ENCODE data around the gene UBR7. TPM values are rescaled to one million over a fixed set of nuclear protein-coding genes. Genes with fewer than 3 reads are reported as not detected.

The UBR7 gene
- 22.5 and 39.1 TPM in 2 replicates for total RNA-seq

DNA sequence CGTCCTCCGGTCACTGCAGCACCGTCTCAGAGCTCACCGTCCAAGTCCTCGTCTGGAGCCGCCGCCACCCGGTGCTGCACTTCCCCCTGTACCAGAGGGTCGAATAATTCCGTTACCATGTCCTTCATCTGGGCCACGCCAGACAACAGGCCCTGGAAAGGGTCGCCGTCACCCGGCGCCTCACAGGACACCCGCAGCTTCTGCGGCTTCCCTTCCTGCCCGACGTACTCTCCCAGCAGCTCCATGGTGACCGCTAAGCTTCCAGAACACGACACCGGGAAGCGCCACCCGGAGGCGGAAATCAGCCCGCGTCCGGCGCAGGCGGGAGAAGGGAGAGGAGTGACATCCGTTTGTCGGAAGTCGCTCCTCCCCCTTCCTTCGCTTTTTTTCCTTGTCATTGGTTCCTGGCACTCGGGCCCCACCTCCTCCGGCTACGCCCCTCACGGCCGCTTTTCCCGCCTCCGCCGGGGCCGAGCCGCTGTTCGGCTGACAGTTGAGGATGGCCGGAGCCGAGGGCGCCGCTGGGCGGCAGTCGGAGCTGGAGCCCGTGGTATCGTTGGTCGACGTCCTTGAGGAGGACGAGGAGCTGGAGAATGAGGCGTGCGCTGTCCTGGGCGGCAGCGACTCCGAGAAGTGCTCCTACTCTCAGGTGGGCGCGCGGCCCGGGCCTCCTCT lies at the start of gene UBR7, which contains the start of gene GON7:
Gene UBR7 (plus strand): TSS at position 464 of the 675 bp plus-strand sequence. CDS start 36 bp downstream, at position 500.
Gene GON7 (minus strand): TSS at position 273 of the 675 bp plus-strand sequence. CDS start 28 bp downstream, at position 245.

DNA sequence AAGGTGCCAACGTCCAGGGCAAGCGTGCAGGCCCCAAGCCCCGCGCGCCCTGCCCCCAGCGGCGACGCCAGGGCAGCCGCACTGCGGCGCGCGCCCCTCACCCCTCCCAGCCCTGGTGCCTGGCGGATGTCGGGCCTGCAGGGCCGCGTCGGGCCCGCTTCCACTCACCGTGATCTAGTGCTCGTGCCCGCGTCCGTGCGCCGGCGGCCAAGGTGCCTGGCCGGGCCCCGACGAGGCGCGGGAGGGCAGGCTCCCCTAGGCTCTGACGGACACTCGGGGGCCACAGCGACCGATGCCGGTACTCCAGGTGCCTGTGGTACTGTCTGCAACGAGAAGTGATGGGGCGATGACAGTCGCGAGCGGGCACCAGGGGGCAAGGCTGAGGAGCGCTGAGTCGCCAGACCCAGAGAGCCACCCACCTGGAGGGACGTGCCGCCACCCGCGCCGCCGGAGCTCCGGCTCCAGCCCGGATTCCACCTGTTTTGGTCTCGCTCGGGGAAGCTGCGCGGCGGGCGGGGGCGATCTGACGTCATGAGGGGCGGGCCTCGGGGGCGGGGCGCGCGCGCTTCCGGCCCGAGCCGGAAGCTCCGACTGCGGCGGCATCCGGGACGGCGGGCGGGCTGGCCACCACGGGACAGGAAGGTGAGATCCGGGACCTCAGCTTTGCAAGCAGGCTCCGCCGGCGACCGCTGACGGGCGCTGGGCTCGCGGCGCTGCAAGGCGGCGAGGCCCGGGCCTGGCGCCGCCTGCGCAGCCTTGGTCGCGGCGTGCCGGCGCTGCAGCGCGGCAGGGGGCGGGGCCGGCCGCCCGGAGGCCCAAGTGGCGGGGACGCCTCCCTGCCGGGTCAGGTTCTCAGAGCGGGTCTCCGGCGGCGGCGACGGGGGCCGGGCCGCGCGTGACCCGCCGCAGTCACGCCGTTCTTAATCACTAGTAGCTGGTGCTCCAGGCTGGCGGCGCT lies 22.4 kb upstream of the UBR7 start, which contains the start of the genes LYSET and MOAP1:
Gene LYSET (plus strand): TSS at position 927 of the 958 bp plus-strand sequence. CDS start 89 bp downstream, outside the sequence.
Gene MOAP1 (minus strand): TSS at position 507 of the 958 bp plus-strand sequence. CDS start 655 bp downstream, outside the sequence.

Other genes starting within 250 kb of the UBR7 start
- gene ITPK1, start 91.3 kb upstream of the UBR7 start, total RNA-seq = 9.3 and 11.7 TPM in 2 replicates
- 10.9 and 12.4 TPM in 2 replicates for gene MOAP1, start 22.4 kb upstream of the UBR7 start, total RNA-seq
- gene LYSET, start 21.9 kb upstream of the UBR7 start, total RNA-seq = 6.0 and 6.6 TPM in 2 replicates
- gene GON7, start 191 bp upstream of the UBR7 start, total RNA-seq = 6.3 and 14.7 TPM in 2 replicates
- 22.2 and 26.5 TPM in 2 replicates for gene BTBD7, start 125.8 kb downstream of the UBR7 start, total RNA-seq
- gene COX8C, start 139.9 kb downstream of the UBR7 start, total RNA-seq = not detected in 2 replicates
- under 0.01 and 0.33 TPM in 2 replicates for gene UNC79, start 223.7 kb downstream of the UBR7 start, total RNA-seq